GM13977 (cell line): ENCODE measurements around the gene CRYBA2.

ENCODE experiments used
- DNase-seq: peaks from one replicate; pipeline ENCODE4 v3.0.0; 2012; ENCODE audit warnings: low spot score
- CTCF ChIP-seq: IDR thresholded peaks from 2 replicates; pipeline ENCODE4 v1.5.1; 2012; ENCODE audit warnings: mild to moderate bottlenecking, control low read depth; ENCODE audit not compliant: insufficient read depth; ENCODE audit errors: extremely low read depth, missing control alignments
- in situ Hi-C: fragments of 300-500 bp; cut with MboI; formaldehyde crosslinking; loops from one replicate; pipeline ENCODE4 v1.12.0; 2022; ENCODE audit warnings: low sequenced_read_pairs, low pct_unique_long_range_greater_than_20kb, mixed read lengths, inconsistent platforms; ENCODE audit not compliant: unreplicated experiment

The CRYBA2 gene

GRCh38 chr2:219035942-219036341 is 42.7 kb upstream of the CRYBA2 start:
- in situ Hi-C loops = no loop called here
- no peak for TF ChIP-seq CTCF
- no peak for DNase-seq

GRCh38 chr2:219034823-219035222 is 41.6 kb upstream of the CRYBA2 start:
- DNase-seq = no peak

GRCh38 chr2:219032051-219032745 is 39.0 kb upstream of the CRYBA2 start:
- in situ Hi-C loops = no loop called here
- no peak for TF ChIP-seq CTCF
- no peak for DNase-seq

More at GRCh38 chr2:219034823-219035222, 41.6 kb upstream of the CRYBA2 start:
- TF ChIP-seq CTCF = no peak
- in situ Hi-C loops = no loop called here

GRCh38 chr2:219031005-219031738 is 38.0 kb upstream of the CRYBA2 start:
- no peak for TF ChIP-seq CTCF

GRCh38 chr2:219030177-219030940 is 37.1 kb upstream of the CRYBA2 start:
- in situ Hi-C loops = no loop called here

More at GRCh38 chr2:219031005-219031738, 38.0 kb upstream of the CRYBA2 start:
- DNase-seq = no peak
- in situ Hi-C loops = no loop called here

More at GRCh38 chr2:219030177-219030940, 37.1 kb upstream of the CRYBA2 start:
- no peak for DNase-seq
- TF ChIP-seq CTCF = no peak
